AG10803 (cell line): Measurements from ENCODE around the gene PAK1IP1.

ENCODE experiments used
- DNase-seq: peaks from one replicate; pipeline ENCODE4 v3.0.0; 2010; ENCODE audit warnings: low read depth
- H3K4me3 ChIP-seq: 2 replicates; pipeline ENCODE4 v1.5.1; 2011; ENCODE audit warnings: mild to moderate bottlenecking, low read length, control low read depth
- CTCF ChIP-seq: conservative IDR thresholded peaks from 2 replicates; pipeline ENCODE4 v1.5.1; 2011; ENCODE audit warnings: mild to moderate bottlenecking, low read length, control low read depth, inconsistent platforms

PAK1IP1 gene

GRCh38 chr6:10721850-10722569, 27.2 kb downstream of the PAK1IP1 start:
- TF ChIP-seq CTCF = no peak
- no peak for DNase-seq
- peak overlapping the region; percentile 83 for H3K4me3 ChIP-seq

- DNase-seq = no peak
- TF ChIP-seq CTCF = no peak
- peak overlapping the region; percentile 83 for H3K4me3 ChIP-seq
These were observed 27.7 kb downstream of the PAK1IP1 start for GRCh38 chr6:10722570-10722819.

GRCh38 chr6:10722820-10723566, 28.2 kb downstream of the PAK1IP1 start, which contains the start of gene TMEM14C:
Gene TMEM14C, plus strand, starts transcription at chr6:10723070. Its CDS starts 1,544 bp downstream, at chr6:10724614.
- DNase-seq = peak; percentile 99
- TF ChIP-seq CTCF = no peak
- peak within 1 kb of the TSS; percentile 83 for H3K4me3 ChIP-seq

- H3K4me3 ChIP-seq = peak overlapping the region; percentile 83
- no peak for TF ChIP-seq CTCF
- no peak for DNase-seq
These were observed 28.8 kb downstream of the PAK1IP1 start for GRCh38 chr6:10723567-10723881.

- DNase-seq = no peak
- no peak for TF ChIP-seq CTCF
- no peak overlapping the region for H3K4me3 ChIP-seq
These were observed 30.3 kb downstream of the PAK1IP1 start for GRCh38 chr6:10725044-10725443.

- no peak for TF ChIP-seq CTCF
- DNase-seq = no peak
- no peak overlapping the region for H3K4me3 ChIP-seq
These were observed 30.9 kb downstream of the PAK1IP1 start for GRCh38 chr6:10725716-10726115.

GRCh38 chr6:10730254-10730653, 35.5 kb downstream of the PAK1IP1 start:
- TF ChIP-seq CTCF = no peak
- no peak for DNase-seq
- no peak overlapping the region for H3K4me3 ChIP-seq
